ENCODE results near the gene GAS2L1. TPM values are rescaled to one million over a fixed set of nuclear protein-coding genes. Genes with fewer than 3 reads are reported as not detected.

The GAS2L1 gene
- total RNA-seq (2022; extraction: Qiagen RNA extraction; ENCODE audit: low read depth) = 18.3 to 33.6 TPM (median 29.1 TPM) in 5 replicates

GRCh38 chr22:29306175-29306834 is at the start of gene GAS2L1:
TSS of gene GAS2L1 (plus strand) at chr22:29306650. CDS start at chr22:29308106, 1,456 bp downstream.

GRCh38 chr22:29267858-29268510 is 38.5 kb upstream of the GAS2L1 start, which contains the start of the genes EWSR1 and RHBDD3:
TSS of gene EWSR1 (plus strand) at chr22:29268268. CDS start at chr22:29268337, 69 bp downstream.
TSS of gene RHBDD3 (minus strand) at chr22:29267981. CDS start at chr22:29265626, 2,355 bp downstream.

GRCh38 chr22:29315286-29316140 is 9.1 kb downstream of the GAS2L1 start, which contains the start of gene RASL10A:
TSS of gene RASL10A (minus strand) at chr22:29315697. CDS start at chr22:29315246, 451 bp downstream.

Other genes starting within 250 kb of the GAS2L1 start
- not detected in 5 replicates for gene C22orf31, start 244.8 kb upstream of the GAS2L1 start, total RNA-seq (2022; extraction: Qiagen RNA extraction; ENCODE audit: low read depth)
- gene KREMEN1, start 233.6 kb upstream of the GAS2L1 start, total RNA-seq (2022; extraction: Qiagen RNA extraction; ENCODE audit: low read depth) = 2.3 to 3.6 TPM (median 3.4 TPM) in 5 replicates
- 0.31 to 0.72 TPM (median 0.38 TPM) in 5 replicates for gene EMID1, start 100.8 kb upstream of the GAS2L1 start, total RNA-seq (2022; extraction: Qiagen RNA extraction; ENCODE audit: low read depth)
- 21.5 to 31.6 TPM (median 30.2 TPM) in 5 replicates for gene RHBDD3, start 38.7 kb upstream of the GAS2L1 start, total RNA-seq (2022; extraction: Qiagen RNA extraction; ENCODE audit: low read depth)
- 215 to 239 TPM (median 224 TPM) in 5 replicates for gene EWSR1, start 38.4 kb upstream of the GAS2L1 start, total RNA-seq (2022; extraction: Qiagen RNA extraction; ENCODE audit: low read depth)
- gene RASL10A, start 9.0 kb downstream of the GAS2L1 start, total RNA-seq (2022; extraction: Qiagen RNA extraction; ENCODE audit: low read depth) = 0.13 to 0.32 TPM (median 0.24 TPM) in 4 of 5 replicates, not detected in the other
- gene AP1B1, start 81.9 kb downstream of the GAS2L1 start, total RNA-seq (2022; extraction: Qiagen RNA extraction; ENCODE audit: low read depth) = 22.3 to 28.7 TPM (median 28.3 TPM) in 5 replicates
- not detected in 5 replicates for gene RFPL1, start 131.9 kb downstream of the GAS2L1 start, total RNA-seq (2022; extraction: Qiagen RNA extraction; ENCODE audit: low read depth)
- 0.09 to 0.15 TPM (median 0.11 TPM) in 5 replicates for gene NEFH, start 173.6 kb downstream of the GAS2L1 start, total RNA-seq (2022; extraction: Qiagen RNA extraction; ENCODE audit: low read depth)
- 29.3 to 31.6 TPM (median 31.0 TPM) in 5 replicates for gene THOC5, start 247.1 kb downstream of the GAS2L1 start, total RNA-seq (2022; extraction: Qiagen RNA extraction; ENCODE audit: low read depth)